Right kidney (tissue), 9 donors: ENCODE data around the gene AFF3.
"Not testable (repeated sequence)": the region's sequence is repeated elsewhere in the genome, so short reads cannot be mapped to it uniquely, and the experiment has no call there.

ENCODE experiments used
- DNase-seq: peaks from one replicate; pipeline ENCODE4 v3.0.0-alpha.2; 2016
- long read RNA-seq, 8 donors: transcript quantifications; one replicate each; lab custom pipeline, GENCODE V29; 2026

Gene AFF3, protein sequence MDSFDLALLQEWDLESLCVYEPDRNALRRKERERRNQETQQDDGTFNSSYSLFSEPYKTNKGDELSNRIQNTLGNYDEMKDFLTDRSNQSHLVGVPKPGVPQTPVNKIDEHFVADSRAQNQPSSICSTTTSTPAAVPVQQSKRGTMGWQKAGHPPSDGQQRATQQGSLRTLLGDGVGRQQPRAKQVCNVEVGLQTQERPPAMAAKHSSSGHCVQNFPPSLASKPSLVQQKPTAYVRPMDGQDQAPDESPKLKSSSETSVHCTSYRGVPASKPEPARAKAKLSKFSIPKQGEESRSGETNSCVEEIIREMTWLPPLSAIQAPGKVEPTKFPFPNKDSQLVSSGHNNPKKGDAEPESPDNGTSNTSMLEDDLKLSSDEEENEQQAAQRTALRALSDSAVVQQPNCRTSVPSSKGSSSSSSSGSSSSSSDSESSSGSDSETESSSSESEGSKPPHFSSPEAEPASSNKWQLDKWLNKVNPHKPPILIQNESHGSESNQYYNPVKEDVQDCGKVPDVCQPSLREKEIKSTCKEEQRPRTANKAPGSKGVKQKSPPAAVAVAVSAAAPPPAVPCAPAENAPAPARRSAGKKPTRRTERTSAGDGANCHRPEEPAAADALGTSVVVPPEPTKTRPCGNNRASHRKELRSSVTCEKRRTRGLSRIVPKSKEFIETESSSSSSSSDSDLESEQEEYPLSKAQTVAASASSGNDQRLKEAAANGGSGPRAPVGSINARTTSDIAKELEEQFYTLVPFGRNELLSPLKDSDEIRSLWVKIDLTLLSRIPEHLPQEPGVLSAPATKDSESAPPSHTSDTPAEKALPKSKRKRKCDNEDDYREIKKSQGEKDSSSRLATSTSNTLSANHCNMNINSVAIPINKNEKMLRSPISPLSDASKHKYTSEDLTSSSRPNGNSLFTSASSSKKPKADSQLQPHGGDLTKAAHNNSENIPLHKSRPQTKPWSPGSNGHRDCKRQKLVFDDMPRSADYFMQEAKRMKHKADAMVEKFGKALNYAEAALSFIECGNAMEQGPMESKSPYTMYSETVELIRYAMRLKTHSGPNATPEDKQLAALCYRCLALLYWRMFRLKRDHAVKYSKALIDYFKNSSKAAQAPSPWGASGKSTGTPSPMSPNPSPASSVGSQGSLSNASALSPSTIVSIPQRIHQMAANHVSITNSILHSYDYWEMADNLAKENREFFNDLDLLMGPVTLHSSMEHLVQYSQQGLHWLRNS (N-terminal part only)
- long read RNA-seq, donor 1, partial matches to known transcripts: 0 of 1 reads
- long read RNA-seq, donor 1, other reads (novel, unspliced or antisense): 0 of 1 reads
- long read RNA-seq, donor 2, partial matches to known transcripts: 0 of 1 reads
- long read RNA-seq, donor 2, other reads (novel, unspliced or antisense): 0 of 1 reads
- long read RNA-seq, donor 3: 0 reads
- long read RNA-seq, donor 4, partial matches to known transcripts: 0 of 1 reads
- long read RNA-seq, donor 4, other reads (novel, unspliced or antisense): 0 of 1 reads
- long read RNA-seq, donor 5: 0 reads
- long read RNA-seq, donor 6, partial matches to known transcripts: 14 of 15 reads
- long read RNA-seq, donor 6, other reads (novel, unspliced or antisense): 0 of 15 reads
- long read RNA-seq, donor 7, partial matches to known transcripts: 0 of 2 reads
- long read RNA-seq, donor 7, other reads (novel, unspliced or antisense): 0 of 2 reads
- long read RNA-seq, donor 8, full-length matches to known transcripts: 2 of 2 reads
- long read RNA-seq, donor 8, partial matches to known transcripts: 0 of 2 reads
- long read RNA-seq, donor 8, other reads (novel, unspliced or antisense): 0 of 2 reads

DNA sequence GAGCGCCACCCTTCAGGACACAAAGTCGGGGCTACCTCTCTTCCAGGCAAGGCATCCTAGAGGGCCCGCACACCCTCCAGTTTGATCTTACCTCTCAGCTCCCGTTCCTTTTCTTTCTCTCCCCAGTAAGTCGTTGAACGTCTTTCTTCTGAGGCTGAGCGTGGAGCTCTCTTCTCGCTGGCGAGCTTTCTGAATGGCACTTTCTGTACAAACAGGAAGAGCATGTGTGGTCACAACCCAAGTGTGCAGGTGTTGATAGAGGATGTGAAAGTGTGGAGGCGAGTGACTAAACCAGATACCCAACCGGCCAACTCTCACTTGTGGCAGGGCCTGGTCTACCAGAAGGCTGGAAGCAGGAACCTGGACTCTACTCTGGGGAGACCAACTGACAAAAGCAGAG is at the start of gene AFF3:
Gene AFF3, minus strand, starts transcription at position 198 of the 400 bp plus-strand sequence. CDS start 38,136 bp downstream, outside the sequence.
- no peak for DNase-seq

DNA sequence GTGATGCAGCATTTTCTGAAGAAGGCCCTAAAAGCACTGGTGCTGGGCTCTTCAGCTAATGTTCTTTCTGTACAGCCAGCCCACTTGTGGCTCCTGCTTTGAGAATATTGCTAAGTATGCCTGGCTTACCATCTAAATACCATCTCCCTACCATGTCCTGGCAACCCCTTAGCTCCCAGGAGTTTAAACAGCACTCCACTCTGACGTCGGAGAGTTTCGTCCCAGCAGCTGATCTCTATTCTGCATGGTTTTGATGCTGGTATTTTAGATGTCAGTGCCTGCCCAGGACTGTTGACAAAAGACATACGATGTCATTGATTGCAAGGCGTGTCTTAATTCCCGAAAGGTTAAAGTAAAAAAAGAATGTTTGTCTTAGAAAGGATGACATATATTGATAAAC is 47.0 kb upstream of the AFF3 start:
- DNase-seq: no peak

DNA sequence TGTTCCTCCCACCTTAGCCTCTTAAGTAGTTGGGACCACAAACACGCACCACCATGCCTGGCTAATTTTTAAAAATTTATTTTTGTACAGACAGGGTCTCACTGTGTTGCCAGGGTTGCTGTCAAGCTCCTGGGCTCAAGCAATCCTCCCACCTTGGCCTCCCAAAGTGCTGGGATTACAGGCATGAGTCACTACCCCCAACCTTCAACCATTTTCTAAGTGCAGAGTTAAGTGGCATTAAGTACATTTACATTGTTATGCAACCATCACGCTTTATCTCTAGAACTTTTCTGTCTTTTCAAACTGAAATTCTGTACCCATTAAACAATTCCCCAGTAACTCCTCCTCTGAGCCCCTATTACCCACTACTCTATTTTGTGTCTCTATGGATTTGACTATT is 45.9 kb upstream of the AFF3 start:
- DNase-seq: no peak

DNA sequence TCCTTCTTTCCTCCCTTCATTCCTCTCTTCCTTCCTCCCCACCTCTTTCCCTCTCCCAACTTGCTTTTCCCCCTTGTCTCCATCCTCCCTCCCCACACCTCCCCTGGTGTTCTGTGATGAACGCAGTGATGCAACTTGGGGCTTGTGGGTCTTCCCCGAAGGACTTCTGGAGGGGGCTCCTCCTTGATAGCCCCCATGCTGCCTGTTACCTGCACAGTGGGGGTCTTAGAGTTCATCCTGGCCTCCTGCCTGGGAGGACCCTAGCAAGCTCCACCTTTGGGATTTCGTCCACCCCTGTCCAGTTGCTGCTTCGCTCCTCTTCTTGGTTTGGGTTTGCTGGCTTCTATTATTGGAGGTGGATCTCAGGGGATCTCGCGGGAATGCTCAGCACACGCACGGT is 43.7 kb upstream of the AFF3 start:
- DNase-seq: no peak

DNA sequence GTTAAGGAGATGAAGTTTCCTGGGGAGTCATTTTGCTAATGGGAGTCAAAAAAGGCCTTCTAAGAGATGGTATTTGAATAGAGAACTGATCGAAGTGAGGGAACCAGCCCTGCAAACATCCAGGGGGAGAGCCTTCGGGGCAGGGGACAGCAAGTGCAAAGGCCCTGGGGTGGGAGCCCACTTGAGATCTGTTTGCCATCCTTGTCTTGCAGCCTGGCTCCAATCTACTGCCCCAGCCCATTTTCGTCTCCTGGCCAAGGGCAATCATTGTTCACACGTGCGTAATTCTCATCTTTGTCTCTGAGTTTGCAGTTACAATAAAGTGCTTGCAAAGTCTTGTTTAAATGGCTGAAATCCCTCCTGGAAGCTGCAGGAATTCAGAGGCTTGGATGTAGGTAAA is 43.1 kb upstream of the AFF3 start:
- DNase-seq: no peak

DNA sequence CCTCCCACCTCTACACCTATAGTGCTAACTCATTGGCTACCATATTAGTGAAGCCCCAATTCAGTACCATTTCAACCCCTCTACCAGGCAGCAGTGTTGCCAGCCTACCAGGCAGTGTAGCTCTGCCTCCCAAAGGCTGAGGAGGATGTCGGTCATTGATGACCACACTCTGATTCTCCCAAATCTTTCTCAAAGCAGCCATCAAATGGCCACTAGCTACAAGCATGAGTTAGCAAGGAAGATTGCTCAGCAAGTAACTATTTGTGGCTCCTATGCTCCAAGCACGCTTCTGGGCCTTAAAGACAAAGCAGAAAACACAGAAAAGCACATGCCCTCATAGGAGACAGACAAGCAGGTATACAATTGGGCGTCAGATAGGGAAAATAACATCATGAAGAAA is 42.7 kb upstream of the AFF3 start:
- no peak for DNase-seq

DNA sequence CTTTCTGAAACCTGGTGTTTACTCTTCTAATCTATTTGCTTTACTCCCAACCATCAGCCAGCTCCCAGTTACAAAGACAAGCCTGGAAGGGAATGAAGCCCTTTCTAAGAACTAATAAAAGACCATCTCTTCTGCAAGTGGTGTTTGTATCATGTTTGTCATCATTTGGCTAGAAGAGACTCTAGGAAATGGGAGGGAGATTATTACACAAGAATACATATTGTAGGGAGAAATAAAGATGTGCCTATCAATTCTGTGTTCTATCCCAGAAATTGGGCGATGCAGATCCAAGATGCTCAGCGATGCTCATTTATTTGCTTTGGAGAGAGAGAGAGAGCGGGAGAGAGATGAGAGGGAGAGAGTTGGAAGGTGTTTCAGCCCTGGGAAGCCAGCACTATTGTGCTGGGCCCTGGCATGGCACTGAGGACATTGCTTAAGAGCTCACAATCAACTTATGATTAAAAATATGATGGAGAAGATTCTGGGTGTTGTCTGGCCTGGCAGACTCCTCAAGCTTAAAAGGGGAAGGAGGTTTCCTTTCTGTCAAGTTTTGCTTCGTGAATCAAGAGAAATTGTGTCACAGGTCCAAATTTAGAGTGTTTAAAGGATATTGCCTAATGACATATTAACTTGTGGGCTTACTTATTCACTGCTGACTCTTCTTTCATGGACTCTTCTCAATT is 41.8 kb upstream of the AFF3 start:
- no peak for DNase-seq

DNA sequence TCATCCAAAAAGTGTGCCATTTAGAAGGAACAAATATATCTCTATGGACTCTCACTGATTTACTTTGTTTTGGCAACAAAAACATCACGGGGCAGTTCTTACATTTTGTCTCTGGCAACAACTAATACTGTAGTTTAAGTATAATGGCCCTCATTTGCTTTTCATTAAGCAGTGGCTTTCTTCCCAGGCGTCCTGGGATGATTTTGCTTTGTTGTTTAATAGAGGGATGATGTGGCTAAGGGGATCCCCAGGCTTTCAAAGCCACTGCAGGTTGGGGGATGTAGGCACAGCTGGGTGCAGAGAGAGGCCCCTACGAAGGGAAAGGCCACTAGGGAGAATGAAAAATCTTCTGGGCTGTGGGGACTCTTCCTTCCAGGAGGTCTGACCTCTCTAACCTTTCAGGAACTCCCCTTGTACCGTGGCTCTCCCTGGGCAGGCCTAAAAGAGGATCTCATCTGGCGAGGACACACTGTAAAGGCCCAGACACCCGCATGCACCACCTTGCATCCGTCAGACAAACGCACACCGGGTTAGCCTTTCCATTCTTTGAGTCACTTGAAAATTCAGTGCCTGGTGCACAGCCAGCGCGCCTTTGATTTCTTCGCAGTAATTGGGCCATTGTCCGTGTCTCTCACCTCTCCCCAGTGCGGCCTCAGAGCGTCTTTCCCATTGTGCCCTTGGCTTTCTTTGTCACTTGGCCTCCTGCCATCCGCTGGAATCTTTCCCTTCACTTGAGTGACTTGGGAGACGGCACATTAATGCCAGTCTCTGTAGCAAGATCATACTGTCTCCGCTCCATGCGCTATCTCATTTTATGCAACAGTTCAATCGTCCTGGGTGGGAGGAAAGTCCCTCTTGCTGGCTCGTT is 40.3 kb upstream of the AFF3 start:
- DNase-seq: no peak

DNA sequence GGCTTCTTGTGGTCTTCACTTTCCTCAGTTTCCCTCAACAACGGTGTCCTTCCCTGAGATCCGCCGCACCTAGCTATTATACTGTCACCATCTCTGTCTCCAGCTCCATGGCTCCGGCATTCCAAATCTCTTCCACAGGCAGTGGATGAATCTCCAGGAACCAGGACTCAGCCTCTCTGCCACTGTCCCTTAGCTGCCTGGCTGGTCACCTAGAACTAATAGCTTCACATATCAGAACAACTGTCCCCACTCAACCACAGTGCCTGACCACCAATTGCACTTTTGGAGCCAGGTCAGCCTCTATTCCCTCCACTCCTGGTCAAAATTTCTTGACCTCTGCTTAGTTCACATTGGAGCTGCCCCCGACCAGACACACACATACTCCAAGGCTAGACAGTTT is 38.1 kb upstream of the AFF3 start:
- no peak for DNase-seq

DNA sequence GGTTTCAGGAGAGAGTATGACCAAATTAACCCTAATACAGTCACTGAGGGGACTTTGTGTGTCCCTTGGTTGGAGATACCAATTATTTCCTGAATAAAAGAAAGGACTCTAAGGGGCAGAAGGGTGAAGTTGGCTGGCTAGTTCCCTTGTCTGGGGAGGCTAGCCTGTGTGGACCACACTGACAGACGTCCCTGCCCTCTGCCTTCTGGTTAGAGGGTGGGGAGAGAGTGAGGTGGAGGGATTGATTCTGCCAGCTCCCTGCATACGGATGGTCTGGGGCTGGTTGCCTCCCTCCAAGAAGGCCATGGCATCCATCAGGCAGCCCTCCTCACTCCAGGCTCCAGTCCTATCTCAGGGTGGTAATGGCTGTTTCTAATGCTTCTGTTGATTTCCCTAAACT is 37.4 kb upstream of the AFF3 start:
- DNase-seq: no peak

DNA sequence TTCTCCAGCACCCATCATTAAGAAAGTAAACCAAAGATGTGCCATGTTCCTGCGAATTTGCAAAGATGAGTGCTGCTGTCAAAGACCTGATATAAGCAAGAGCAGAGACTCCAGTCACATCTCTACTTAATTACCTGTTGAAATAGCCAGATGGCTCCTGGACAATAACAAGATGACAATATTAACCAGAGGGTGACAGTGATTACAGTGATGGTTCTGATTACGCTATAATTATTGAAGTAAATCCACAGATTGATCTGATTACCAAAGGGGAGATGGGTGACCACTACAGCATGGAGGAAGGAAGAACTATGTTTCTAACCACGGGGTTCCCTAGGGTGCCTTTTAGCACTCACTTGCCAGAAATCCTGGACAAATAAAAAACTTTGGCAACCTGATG is 36.5 kb upstream of the AFF3 start:
- no peak for DNase-seq

DNA sequence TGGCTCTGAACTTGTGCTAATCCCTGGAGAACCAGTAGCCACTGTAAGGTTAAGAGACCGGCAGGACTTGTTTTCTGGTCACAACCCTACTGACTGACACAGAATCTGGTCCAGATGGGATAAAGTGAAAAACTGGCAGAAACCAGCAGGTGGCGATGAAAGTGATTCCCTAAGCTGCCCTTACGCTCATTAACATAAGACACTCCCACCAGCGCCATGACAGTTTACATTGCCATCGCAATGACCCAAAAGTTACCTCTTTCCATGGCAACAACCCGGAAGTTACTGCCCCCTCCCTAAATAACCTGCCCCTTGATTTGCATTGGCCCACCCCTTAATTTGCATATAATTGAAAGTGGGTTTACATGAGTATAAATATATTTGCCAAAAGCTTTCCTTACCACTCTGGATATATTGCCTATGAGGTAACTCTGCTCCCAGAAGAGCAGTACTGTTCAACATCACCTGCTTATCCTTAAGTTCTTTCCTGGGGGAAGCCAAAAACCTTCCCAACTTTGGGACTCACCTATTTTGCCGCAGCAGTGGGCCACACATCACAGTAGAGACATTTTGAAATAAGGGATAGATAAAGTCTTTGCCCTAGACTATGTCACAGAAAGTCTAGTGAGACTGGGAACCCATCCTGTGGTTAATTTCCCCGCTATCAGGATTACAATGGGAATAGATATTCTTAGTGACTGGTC is 35.8 kb upstream of the AFF3 start:
- DNase-seq: no peak

DNA sequence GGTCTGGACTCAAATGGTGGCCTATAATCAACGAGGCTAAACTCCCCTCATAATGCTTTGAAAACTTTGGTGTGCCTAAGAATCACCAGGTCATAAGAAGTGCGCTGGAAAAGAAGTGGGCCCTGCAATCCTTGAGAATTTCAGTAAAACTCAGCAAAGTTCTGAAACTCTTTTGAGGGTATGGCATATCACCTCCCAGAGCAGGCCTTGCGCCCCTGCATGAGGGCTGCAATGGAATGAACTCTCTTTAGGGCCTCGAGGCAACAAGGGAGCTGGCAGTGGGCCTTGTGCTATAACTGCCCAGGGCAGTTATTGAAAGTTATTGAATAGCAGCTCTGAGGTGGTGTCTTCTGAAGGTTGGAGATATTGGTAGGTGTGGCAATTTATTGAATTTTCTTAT is 34.5 kb upstream of the AFF3 start:
- no peak for DNase-seq

DNA sequence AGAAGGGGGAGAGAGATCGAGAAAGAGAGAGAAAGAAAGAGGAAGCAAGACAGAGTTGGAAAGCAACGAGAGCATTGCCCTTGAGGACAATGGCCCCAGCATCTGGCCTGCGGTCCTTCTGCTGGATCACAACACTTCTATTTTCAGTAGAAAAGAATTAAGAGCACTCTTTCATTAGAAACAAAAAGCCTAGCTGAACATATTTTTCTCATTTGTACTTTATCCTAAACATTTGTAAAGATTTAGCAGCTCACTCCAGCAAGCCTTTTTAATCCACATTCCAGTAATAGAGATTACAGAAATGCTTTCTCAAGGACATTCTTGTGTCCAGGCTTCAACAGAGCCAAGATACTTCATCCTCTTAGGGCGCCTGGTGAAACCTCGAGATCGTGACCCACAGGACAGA is 31.6 kb upstream of the AFF3 start:
- no peak for DNase-seq

DNA sequence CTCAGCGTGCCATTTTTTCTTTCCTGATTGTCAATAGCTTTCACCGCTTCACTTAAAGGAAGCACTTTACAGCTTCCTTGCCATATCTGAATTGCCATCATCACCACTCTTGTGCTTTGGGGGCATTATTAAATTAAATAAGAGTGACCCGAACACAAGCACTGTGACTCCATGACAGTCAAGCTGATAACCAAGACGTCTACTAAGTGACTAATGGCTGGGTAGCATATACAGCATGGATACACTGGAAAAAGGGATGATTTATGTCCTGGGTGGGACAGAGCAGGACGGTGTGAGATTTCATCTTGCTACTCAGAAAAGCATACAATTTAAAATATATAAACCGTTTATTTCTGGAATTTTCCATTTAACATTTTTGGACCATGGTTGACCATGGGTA is 24.3 kb upstream of the AFF3 start:
- DNase-seq: no peak

DNA sequence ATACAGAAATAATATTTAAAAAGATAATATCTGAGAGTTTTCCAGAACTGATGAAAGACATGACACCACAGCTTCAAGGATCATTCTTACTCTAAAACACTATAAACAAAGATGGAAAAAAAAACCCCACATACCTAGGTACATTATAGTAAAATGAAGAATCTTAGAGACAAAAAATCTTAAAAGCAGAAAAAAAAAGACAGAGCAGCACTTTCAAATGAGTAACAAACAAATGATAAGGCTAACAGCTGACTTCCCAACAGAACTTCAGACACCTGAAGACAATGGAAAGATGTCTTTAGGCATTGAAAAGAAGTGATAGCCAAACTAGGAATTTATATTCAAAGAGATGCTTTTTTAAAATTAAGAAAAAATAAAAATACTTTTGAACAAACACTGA is 21.2 kb upstream of the AFF3 start:
- DNase-seq: no peak

DNA sequence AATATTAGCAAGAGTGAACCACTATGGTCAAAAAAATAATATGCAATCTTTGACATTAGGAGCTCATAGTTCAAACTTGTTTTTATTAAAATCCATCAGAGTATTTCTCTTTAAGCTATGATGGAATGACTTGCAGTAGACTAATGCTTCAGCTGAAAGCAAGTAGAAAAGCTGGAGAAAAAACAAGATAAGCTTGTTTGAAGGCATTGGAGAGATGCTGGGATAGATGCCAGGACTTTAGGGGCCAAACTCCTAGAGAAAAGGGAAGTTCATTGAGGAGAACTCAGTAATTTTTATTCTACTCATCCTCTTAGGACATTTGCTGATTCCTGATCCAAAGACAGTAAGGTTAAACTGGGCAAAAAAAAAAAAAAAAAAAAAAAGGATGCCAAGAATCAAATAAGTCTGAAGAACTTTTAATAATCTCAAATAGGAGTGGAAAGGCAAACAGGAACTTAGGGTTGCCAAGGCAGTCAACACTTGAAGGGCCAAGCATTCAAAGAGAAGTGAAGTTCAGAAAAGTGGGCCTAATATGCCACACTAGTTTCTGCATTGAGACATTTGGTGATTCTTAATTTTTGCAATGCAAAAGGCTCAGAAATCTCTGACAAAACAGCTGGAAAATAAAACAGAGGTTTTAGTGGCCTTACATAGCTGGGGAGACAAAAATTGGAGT is 19.7 kb upstream of the AFF3 start:
- DNase-seq: no peak

DNA sequence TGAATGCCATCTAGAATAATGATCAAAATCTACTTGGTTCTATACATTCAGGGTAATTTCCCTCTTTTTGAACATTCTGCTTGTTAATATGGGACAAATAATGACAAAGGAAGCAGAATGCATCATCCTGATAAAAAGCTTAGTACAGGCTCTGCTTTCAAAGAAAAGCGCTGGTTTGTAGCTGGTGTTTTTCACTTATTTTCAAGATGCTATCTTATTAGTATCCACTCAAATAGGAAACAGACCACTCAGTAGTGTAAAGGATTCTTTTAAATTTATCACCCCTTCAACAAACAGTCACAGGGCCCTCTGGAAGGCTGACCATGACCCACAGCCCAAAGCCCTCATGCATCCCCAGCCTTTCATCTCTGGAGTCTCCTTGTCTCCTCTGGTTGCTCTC is 18.0 kb upstream of the AFF3 start:
- DNase-seq: no peak

DNA sequence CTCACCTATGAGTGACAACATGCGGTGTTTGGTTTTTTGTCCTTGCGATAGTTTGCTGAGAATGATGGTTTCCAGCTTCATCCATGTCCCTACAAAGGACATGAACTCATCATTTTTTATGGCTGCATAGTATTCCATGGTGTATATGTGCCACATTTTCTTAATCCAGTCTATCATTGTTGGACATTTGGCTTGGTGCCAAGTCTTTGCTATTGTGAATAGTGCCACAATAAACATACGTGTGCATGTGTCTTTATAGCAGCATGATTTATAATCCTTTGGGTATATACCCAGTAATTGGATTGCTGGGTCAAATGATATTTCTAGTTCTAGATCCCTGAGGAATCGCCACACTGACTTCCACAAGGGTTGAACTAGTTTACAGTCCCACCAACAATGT is 9.4 kb upstream of the AFF3 start:
- not testable (repeated sequence) for DNase-seq
